GM20000 (cell line): ENCODE data around the gene DNMT1.

Experiments
- DNase-seq: peaks from one replicate; pipeline ENCODE4 v3.0.0; 2012; ENCODE audit warnings: low spot score
- CTCF ChIP-seq: IDR thresholded peaks from 2 replicates; pipeline ENCODE4 v1.5.1; 2012; ENCODE audit warnings: mild to moderate bottlenecking, control low read depth; ENCODE audit errors: extremely low read depth, missing control alignments

Gene DNMT1

DNA sequence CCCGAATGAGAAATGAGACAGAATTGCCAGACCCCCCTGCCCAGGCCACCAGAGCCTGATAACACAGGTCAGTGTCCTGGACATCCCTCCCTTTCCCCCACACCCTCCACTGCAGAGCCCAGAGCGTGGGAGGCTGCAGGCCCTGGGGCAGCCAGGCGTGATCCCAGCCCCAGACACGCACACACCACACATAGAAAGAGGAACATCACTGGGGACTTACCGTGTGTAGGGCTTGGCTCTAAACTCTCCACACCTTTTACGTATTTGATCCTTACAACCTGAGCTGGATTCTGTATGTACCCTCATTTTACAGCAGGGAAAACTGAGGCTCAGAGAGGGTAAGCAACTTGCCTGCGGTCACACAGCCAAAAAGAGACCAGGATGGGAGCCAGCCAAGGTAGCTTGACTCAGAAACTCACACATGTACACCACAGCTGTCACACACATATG lies 91.9 kb downstream of the DNMT1 start:
- no peak for TF ChIP-seq CTCF
- DNase-seq, result peak; percentile 75

- no peak for TF ChIP-seq CTCF
- DNase-seq, result no peak
Measured at GRCh38 chr19:10100163-10100785, 94.5 kb downstream of the DNMT1 start.

DNA sequence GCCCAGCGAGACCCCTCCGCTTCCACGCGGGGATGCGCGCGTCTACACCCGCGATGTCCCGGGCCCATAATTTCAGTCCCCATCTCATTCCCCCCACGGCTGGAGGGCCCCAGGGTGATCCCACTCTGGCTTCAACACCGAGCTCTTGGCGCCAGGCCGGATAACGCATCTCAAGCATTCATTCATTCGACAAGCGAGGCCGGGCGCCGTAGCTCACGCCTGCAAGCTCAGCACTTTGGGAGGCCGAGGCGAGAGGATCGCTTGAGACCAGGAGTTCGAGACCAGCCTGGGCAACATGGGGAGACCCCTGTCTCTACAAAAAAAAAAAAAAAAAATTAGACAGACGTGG lies 98.2 kb downstream of the DNMT1 start:
- TF ChIP-seq CTCF, result no peak
- no peak for DNase-seq

DNA sequence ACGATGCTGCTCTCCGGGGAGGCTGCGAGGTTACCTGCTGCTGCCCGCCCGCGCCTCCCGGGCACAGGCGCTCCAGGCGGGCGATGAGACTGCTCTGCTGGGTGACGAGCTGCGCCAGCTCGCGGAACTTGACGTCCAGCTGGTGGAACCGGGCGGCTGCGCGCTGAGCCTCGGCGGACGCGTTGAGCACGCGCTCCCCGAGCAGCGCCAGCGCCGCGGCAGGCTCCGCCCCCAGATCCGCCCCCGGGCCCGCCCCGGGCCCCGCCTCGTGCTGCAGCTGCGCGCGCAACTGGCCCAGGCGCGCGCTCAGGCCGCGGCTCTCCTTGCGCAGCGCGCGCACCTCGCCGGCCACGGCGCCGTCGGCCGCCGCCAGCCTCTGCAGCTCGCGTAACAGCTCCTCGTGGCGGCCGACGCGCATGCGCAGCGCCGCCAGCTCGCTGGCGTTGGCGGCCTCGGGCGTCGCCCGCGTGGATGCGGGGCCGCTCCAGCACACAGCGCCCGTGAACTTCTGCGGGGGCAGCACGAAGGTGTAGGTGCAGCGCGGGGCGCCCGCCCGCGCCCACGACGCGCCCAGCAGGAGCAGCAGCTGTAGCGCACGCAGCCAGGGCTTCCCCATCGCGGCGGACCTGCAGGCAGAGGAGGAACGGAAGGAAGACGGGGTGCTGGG lies 98.7 kb downstream of the DNMT1 start:
- peak; percentile 99 for DNase-seq
- TF ChIP-seq CTCF, result no peak

DNA sequence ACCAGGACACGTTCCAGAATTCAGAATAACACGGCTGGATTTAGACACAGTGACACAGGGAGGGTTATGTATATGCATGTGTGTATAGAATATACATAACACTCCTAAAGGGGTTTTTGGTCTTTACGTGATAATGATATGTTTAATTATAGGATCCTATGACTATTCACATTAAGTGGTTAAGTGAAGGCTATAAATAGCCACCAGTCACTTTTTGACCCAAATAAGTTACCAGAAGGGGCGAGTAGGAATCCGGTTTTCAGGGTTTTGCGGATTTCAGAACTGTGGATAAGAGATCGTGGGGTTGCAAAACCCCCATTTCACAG lies 99.2 kb downstream of the DNMT1 start:
- TF ChIP-seq CTCF, result no peak
- no peak for DNase-seq

DNA sequence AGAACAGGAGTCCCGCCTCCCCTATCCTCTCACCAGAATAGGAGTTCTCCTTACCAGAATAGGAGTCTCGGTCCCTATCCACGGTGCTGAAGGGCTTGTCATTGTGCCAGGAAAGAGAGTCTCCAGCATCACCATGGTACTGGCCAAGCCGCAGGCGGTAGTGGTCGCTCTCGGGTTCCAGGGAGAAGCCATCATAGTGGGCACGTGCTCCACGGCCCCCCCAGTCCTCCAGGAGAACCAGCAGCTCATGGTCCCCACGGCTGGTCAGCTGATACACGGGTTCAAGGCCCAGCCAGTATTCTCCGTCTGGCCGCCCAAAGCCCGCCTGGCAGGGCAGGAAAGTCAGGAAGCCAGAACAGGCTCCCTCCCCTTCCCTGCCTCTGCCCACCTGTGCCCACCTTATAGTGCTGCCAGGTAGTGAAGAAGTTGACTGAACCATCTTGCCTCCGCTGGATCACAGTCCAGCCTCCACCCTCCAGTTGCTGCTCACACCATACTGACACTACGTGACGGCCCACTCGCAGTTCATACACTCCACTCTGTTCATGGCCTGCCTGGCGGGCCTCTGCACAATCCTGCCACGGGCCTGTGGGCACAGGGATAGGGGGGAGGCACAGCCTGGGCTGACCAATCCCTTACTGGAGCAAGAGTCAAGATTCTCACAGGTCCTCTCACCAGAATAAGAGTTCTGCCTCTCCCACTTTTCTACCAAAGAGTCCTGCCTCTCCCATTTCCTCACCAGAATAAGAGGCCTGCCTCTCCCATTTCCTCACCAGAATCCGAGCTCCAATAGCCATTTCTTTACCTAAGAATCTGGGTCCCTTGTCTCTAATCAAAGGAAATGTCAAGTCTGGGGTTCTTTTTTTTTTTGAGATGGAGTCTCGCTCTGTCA lies 101.2 kb downstream of the DNMT1 start:
- no peak for TF ChIP-seq CTCF
- no peak for DNase-seq

DNA sequence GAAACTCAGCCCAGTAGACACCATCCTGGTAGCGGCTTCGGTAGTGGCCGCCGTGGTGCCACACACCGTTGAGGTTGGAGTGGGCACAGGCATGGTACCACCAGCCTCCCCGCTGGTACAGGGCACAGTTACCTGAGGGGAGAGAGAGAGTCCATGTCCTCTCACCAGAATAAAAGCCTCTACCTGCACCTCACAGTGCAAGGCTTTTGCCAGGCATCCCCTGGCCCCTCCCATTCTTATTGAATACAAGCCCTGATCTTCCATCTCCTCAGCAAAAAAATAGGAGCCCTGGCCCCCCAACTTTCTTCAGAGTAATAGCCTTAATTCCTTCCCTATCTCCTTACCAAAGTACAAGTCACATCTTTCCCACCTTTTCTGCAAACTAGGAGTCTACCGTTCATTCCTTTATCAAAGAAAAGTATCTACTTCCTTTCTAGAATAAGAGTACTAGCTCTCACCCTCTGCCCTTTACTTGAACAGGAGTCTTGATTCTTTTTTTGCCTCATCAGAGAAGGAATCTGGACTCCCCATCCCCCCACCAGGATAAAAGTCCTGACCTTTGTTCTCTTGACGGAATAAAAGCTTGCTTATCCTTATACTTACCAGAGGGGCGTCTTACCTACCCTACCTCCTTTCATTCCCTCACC lies 102.0 kb downstream of the DNMT1 start:
- no peak for TF ChIP-seq CTCF
- no peak for DNase-seq
